Mammary epithelial cell (primary cell): ENCODE data around the gene ZPR1.

ENCODE experiments used
- CTCF ChIP-seq, 2 donors: IDR thresholded peaks in 1 of 2; conservative IDR thresholded peaks in 1 of 2; 2 replicates each; pipeline ENCODE4 v1.5.1; 2011 to 2012; ENCODE audit warnings: inconsistent platforms in 2 of 2, low read length in 2 of 2, mild to moderate bottlenecking in 2 of 2, control low read depth in 1 of 2, low read depth in 1 of 2; ENCODE audit not compliant: insufficient read depth in 1 of 2; ENCODE audit errors: extremely low read depth in 1 of 2
- EZH2 ChIP-seq: IDR thresholded peaks from 2 replicates; pipeline ENCODE4 v1.6.1; 2012; ENCODE audit warnings: low read length, inconsistent platforms, borderline replicate concordance

GRCh38 chr11:116830184-116830912, 42.5 kb upstream of the ZPR1 start:
- no peak for TF ChIP-seq CTCF (conservative IDR thresholded peaks at IDR 0.05 in 1 of 2, IDR thresholded peaks at IDR 0.05 in 1 of 2; ENCODE audit: extremely low read depth in 1 of 2, insufficient read depth in 1 of 2, low read depth in 1 of 2, low read length in 2 of 2)
- no peak for TF ChIP-seq EZH2
